ENCODE data around the gene ANKRD63. TPM values are rescaled to one million over a fixed set of nuclear protein-coding genes. Genes with fewer than 3 reads are reported as not detected.

Gene ANKRD63
- total and polyA plus RNA-seq, 2 experiments from 2014 or later, result 0.30 to 0.47 TPM

GRCh38 chr15:40287505-40287904 is 4.6 kb upstream of the ANKRD63 start:
- Histone ChIP-seq H3K27ac (no peak overlapping the region), H3K9me2 (replicated peaks; ENCODE audit: insufficient read depth) (no peaks in the 10 kb centered on the region), H3K27me3 (peaks cover 51% of the 10 kb centered on the region), H3K9me3 (ENCODE audit: low read depth) (no peaks in the 10 kb centered on the region), H3K36me3 (replicated peaks; ENCODE audit: insufficient read depth, low read depth) (no peaks in the 10 kb centered on the region), H3K4me2 (no peak overlapping the region), H3K4me3 (no peak overlapping the region), H2AFZ (no peak overlapping the region), H4K20me1 (ENCODE audit: insufficient read depth, poor library complexity, severe bottlenecking) (no peaks in the 10 kb centered on the region), H3K79me2 (no peaks in the 10 kb centered on the region), H3K4me1 (ENCODE audit: insufficient read depth) (peaks cover 40% of the 10 kb centered on the region)
- 91% methylated on average over 3 of the region's 3 CpGs for WGBS (ENCODE audit: low lambda C conversion rate, missing lambda C conversion rate)
- DNase-seq (ENCODE audit: low spot score), result no peak
- TF ChIP-seq EZH2 (IDR thresholded peaks at IDR 0.05; ENCODE audit: borderline replicate concordance) (no peak), EZH2phosphoT487 (IDR thresholded peaks at IDR 0.05; ENCODE audit: low read depth, severe bottlenecking, unreplicated experiment) (no peak), CTCF (IDR thresholded peaks at IDR 0.05; ENCODE audit: poor library complexity) (no peak)

- no peaks in the 10 kb centered on the region for H3K79me2 ChIP-seq
- TF ChIP-seq CTCF (IDR thresholded peaks at IDR 0.05; ENCODE audit: poor library complexity) (no peak), EZH2phosphoT487 (IDR thresholded peaks at IDR 0.05; ENCODE audit: low read depth, severe bottlenecking, unreplicated experiment) (no peak), EZH2 (IDR thresholded peaks at IDR 0.05; ENCODE audit: borderline replicate concordance) (no peak)
- no peaks in the 10 kb centered on the region for H3K36me3 ChIP-seq (replicated peaks; ENCODE audit: insufficient read depth, low read depth)
- no peak for DNase-seq (ENCODE audit: low spot score)
- H3K4me3 ChIP-seq, result no peak overlapping the region
- no peaks in the 10 kb centered on the region for H3K9me2 ChIP-seq (replicated peaks; ENCODE audit: insufficient read depth)
- no peaks in the 10 kb centered on the region for H4K20me1 ChIP-seq (ENCODE audit: insufficient read depth, poor library complexity, severe bottlenecking)
- peaks cover 50% of the 10 kb centered on the region for H3K27me3 ChIP-seq
- H2AFZ ChIP-seq, result no peak overlapping the region
- H3K4me1 ChIP-seq (ENCODE audit: insufficient read depth), result peaks cover 45% of the 10 kb centered on the region
- 83% methylated on average over 7 of the region's 7 CpGs for WGBS (ENCODE audit: low lambda C conversion rate, missing lambda C conversion rate)
- H3K9me3 ChIP-seq (ENCODE audit: low read depth), result no peaks in the 10 kb centered on the region
- no peak overlapping the region for H3K4me2 ChIP-seq
- H3K27ac ChIP-seq, result no peak overlapping the region
Measured at GRCh38 chr15:40286794-40287193, 3.9 kb upstream of the ANKRD63 start.

GRCh38 chr15:40286061-40286532 is 3.2 kb upstream of the ANKRD63 start:
- Histone ChIP-seq H2AFZ (no peak overlapping the region), H3K4me2 (peak overlapping the region; percentile 27), H3K9me3 (ENCODE audit: low read depth) (no peaks in the 10 kb centered on the region), H3K4me3 (no peak overlapping the region), H3K9me2 (replicated peaks; ENCODE audit: insufficient read depth) (no peaks in the 10 kb centered on the region), H4K20me1 (ENCODE audit: insufficient read depth, poor library complexity, severe bottlenecking) (no peaks in the 10 kb centered on the region), H3K27ac (peak overlapping the region; percentile 76), H3K79me2 (no peaks in the 10 kb centered on the region), H3K27me3 (peaks cover 50% of the 10 kb centered on the region), H3K4me1 (ENCODE audit: insufficient read depth) (peaks cover 43% of the 10 kb centered on the region), H3K36me3 (replicated peaks; ENCODE audit: insufficient read depth, low read depth) (no peaks in the 10 kb centered on the region)
- no peak for TF ChIP-seq CTCF (IDR thresholded peaks at IDR 0.05; ENCODE audit: poor library complexity)
- DNase-seq (ENCODE audit: low spot score), result no peak
- 58% methylated on average over 7 of the region's 7 CpGs for WGBS (ENCODE audit: low lambda C conversion rate, missing lambda C conversion rate)

- no peaks in the 10 kb centered on the region for H3K36me3 ChIP-seq (replicated peaks; ENCODE audit: insufficient read depth, low read depth)
- peaks cover 55% of the 10 kb centered on the region for H3K27me3 ChIP-seq
- no peak for TF ChIP-seq EZH2phosphoT487 (IDR thresholded peaks at IDR 0.05; ENCODE audit: low read depth, severe bottlenecking, unreplicated experiment)
- no peak for TF ChIP-seq CTCF (IDR thresholded peaks at IDR 0.05; ENCODE audit: poor library complexity)
- TF ChIP-seq EZH2 (IDR thresholded peaks at IDR 0.05; ENCODE audit: borderline replicate concordance), result no peak
- no peaks in the 10 kb centered on the region for H3K9me2 ChIP-seq (replicated peaks; ENCODE audit: insufficient read depth)
- no peak overlapping the region for H3K4me3 ChIP-seq
- H3K9me3 ChIP-seq (ENCODE audit: low read depth), result no peaks in the 10 kb centered on the region
- 20% methylated on average over 1 of the region's 1 CpG for WGBS (ENCODE audit: low lambda C conversion rate, missing lambda C conversion rate)
- peaks cover 38% of the 10 kb centered on the region for H3K4me1 ChIP-seq (ENCODE audit: insufficient read depth)
- no peaks in the 10 kb centered on the region for H3K79me2 ChIP-seq
- H3K27ac ChIP-seq, result peak overlapping the region; percentile 76
- H3K4me2 ChIP-seq, result peak overlapping the region; percentile 27
- H2AFZ ChIP-seq, result no peak overlapping the region
- H4K20me1 ChIP-seq (ENCODE audit: insufficient read depth, poor library complexity, severe bottlenecking), result no peaks in the 10 kb centered on the region
- DNase-seq (ENCODE audit: low spot score), result no peak
Measured at GRCh38 chr15:40285554-40286011, 2.7 kb upstream of the ANKRD63 start.

Measured in hepatocyte (in vitro differentiated cells).